A549 (cell line): ENCODE measurements around the gene CILP2. TPM values are rescaled to one million over a fixed set of nuclear protein-coding genes. Genes with fewer than 3 reads are reported as not detected.
A peak's percentile ranks its signal among the peaks of the same experiment; 100 is the strongest.

Experiments used
- ATAC-seq, 2 experiments: fragments of 200-7000 bp in 1 of 2; fragments of >200 bp in 1 of 2; cut with Nextera tagmentation in 1 of 2; cut with Tn5 transposase in 1 of 2; 3 replicates each; pipeline versions ENCODE4 v1.8.0 to v1.9.1; 2018 to 2020; ENCODE audit warnings: mild to moderate bottlenecking in 1 of 2, moderate library complexity in 1 of 2
- CTCF ChIA-PET: fragments of 300-600 bp; sonication (Branson Sonifier 250); formaldehyde crosslinking; extraction: SDS; loops from one replicate; lab custom pipeline; 2021; ENCODE audit warnings: antibody characterized with exemption, inconsistent platforms; lab: Yijun Ruan, JAX
- POLR2A ChIA-PET: fragments of 350-600 bp; formaldehyde crosslinking; extraction: SDS; loops from one replicate; lab custom pipeline; 2021; ENCODE audit warnings: antibody characterized with exemption, inconsistent platforms; lab: Yijun Ruan, JAX
- DNase-seq, 2 experiments: peaks; one replicate each; pipeline versions ENCODE4 v3.0.0 to v3.0.0-alpha.2; 2011 to 2016; ENCODE audit warnings: low read depth in 1 of 2, low spot score in 1 of 2
- FAIRE-seq: peaks from 2 replicates; lab custom pipeline; 2011; peaks lifted over from hg19 to GRCh38; lab: Jason Lieb, UNC
- H3K27ac ChIP-seq, 2 experiments: fragments of >200 bp; sonication (Bioruptor Twin); formaldehyde crosslinking; 3 replicates each; pipeline ENCODE4 v1.5.1; 2016 to 2017
- H3K4me1 ChIP-seq: fragments of >200 bp; sonication (Bioruptor Twin); formaldehyde crosslinking; 3 replicates; pipeline ENCODE4 v1.6.1; 2016
- H3K4me2 ChIP-seq: fragments of >200 bp; sonication (Bioruptor Twin); formaldehyde crosslinking; 3 replicates; pipeline ENCODE4 v1.6.1; 2016
- H3K4me3 ChIP-seq: fragments of >200 bp; sonication (Bioruptor Twin); formaldehyde crosslinking; 3 replicates; pipeline ENCODE4 v1.5.1; 2016
- H3K9me3 ChIP-seq: fragments of >200 bp; sonication (Bioruptor Twin); formaldehyde crosslinking; 3 replicates; pipeline ENCODE4 v1.6.1; 2016
- CEBPB ChIP-seq, 2 experiments: fragments of >200 bp in 1 of 2; sonication (Bioruptor Twin) in 1 of 2; formaldehyde crosslinking in 1 of 2; IDR thresholded peaks; 2 replicates each; pipeline ENCODE4 v1.6.1; 2012 to 2016
- CTCF ChIP-seq: fragments of >200 bp; sonication (Bioruptor Twin); formaldehyde crosslinking; IDR thresholded peaks from 3 replicates; pipeline ENCODE4 v1.5.1; 2016
- E2F6 ChIP-seq: IDR thresholded peaks from 2 replicates; pipeline ENCODE4 v1.6.1; 2012; ENCODE audit warnings: low read depth, borderline replicate concordance
- EHF ChIP-seq: fragments of 250-450 bp; sonication (Bioruptor Pico); IDR thresholded peaks from 2 replicates; pipeline ENCODE4 v1.5.0; 2020; ENCODE audit warnings: mild to moderate bottlenecking
- EP300 ChIP-seq, 2 experiments: fragments of >200 bp; sonication (Bioruptor Twin); formaldehyde crosslinking; IDR thresholded peaks; 2 replicates in 1 of 2; 3 replicates in 1 of 2; pipeline ENCODE4 v1.6.1; 2016 to 2017
- ESRRA ChIP-seq: fragments of 150-350 bp; IDR thresholded peaks from 2 replicates; pipeline ENCODE4 v1.6.1; 2014; ENCODE audit warnings: mild to moderate bottlenecking, low read length, borderline replicate concordance
- HMGXB4 ChIP-seq: fragments of 250-450 bp; sonication (Bioruptor Pico); IDR thresholded peaks from 2 replicates; pipeline ENCODE4 v1.5.0; 2021; ENCODE audit warnings: mild to moderate bottlenecking, moderate library complexity, borderline replicate concordance
- JUN ChIP-seq, 2 experiments: fragments of >200 bp; sonication (Bioruptor Twin); formaldehyde crosslinking; IDR thresholded peaks; 2 replicates in 1 of 2; 3 replicates in 1 of 2; pipeline ENCODE4 v1.6.1; 2016 to 2017
- KDM1A ChIP-seq: fragments of 200-600 bp; sonication (generic); IDR thresholded peaks from 2 replicates; pipeline ENCODE4 v1.6.1; 2016; ENCODE audit warnings: low read depth, mild to moderate bottlenecking
- MAFK ChIP-seq: fragments of 450-650 bp; IDR thresholded peaks from 2 replicates; pipeline ENCODE4 v1.6.1; 2014; ENCODE audit not compliant: partially characterized antibody
- MAX ChIP-seq: IDR thresholded peaks from 2 replicates; pipeline ENCODE4 v1.6.1; 2012
- NFE2L2 ChIP-seq: fragments of 150-350 bp; conservative IDR thresholded peaks from 2 replicates; pipeline ENCODE4 v1.6.1; 2014; ENCODE audit warnings: low read length
- PHF8 ChIP-seq: fragments of 200-600 bp; sonication (generic); IDR thresholded peaks from 2 replicates; pipeline ENCODE4 v1.6.1; 2016; ENCODE audit warnings: low read depth, mild to moderate bottlenecking, antibody characterized with exemption, moderate library complexity, borderline replicate concordance
- POLR2A ChIP-seq: IDR thresholded peaks from 2 replicates; pipeline ENCODE4 v1.6.1; 2012; ENCODE audit warnings: mild to moderate bottlenecking, low read length
- POLR2AphosphoS2 ChIP-seq: conservative IDR thresholded peaks from 2 replicates; pipeline ENCODE4 v1.6.1; 2012; ENCODE audit warnings: low read length, improper control_type of control experiment, inconsistent platforms
- RCOR1 ChIP-seq: fragments of 150-350 bp; IDR thresholded peaks from 2 replicates; pipeline ENCODE4 v1.6.1; 2014; ENCODE audit warnings: antibody characterized with exemption, low read length, low read depth
- REST ChIP-seq: fragments of 200-600 bp; sonication (generic); IDR thresholded peaks from 2 replicates; pipeline ENCODE4 v1.6.1; 2016; ENCODE audit warnings: antibody characterized with exemption, mild to moderate bottlenecking, moderate library complexity
- USF2 ChIP-seq: fragments of 450-650 bp; IDR thresholded peaks from 2 replicates; pipeline ENCODE4 v1.6.1; 2014; ENCODE audit warnings: antibody characterized with exemption
- WGBS: methylation state at CpG from one replicate; pipeline ENCODE4 v1.1.6; 2017; ENCODE audit errors: missing lambda C conversion rate; 5-methylcytosine and 5-hydroxymethylcytosine counted together
- polyA plus RNA-seq, 4 experiments: library from polyadenylated mRNA; depleted of rRNA in 3 of 4; stranded (reverse); fragments of >200 nt; fragmentation: RNase III in 1 of 4; extraction: RNeasy Plus Mini Kit Qiagen cat#74134 plus additional on column Dnase treatment in 1 of 4; gene quantifications; 2 replicates in 3 of 4; 3 replicates in 1 of 4; pipeline ENCODE4 v1.2.3, GENCODE V29; 2011 to 2017

Gene CILP2
- polyA plus RNA-seq, 2 of the 4 experiments (the other 2 are of a cell fraction), result 0.17 TPM

- no peak for DNase-seq
- no peak overlapping the region for H3K4me3 ChIP-seq
- no peak overlapping the region for H3K27ac ChIP-seq
- 91% methylated on average over 5 of the region's 17 CpGs for WGBS
- peak; percentile 26 to 54; a peak in 2 of 6 replicates for ATAC-seq
- CTCF ChIA-PET, result interaction anchor here (0.5 to 1.2 kb wide), 3 partner anchors 8 to 802 kb away, joined by 3 to 4 read pairs (median 3); no protein-coding TSS in a partner anchor
- H3K4me1 ChIP-seq, result no peaks in the 10 kb centered on the region
- no peak for FAIRE-seq
- POLR2A ChIA-PET, result no interaction called here
- no peaks in the 10 kb centered on the region for H3K9me3 ChIP-seq
- H3K4me2 ChIP-seq, result no peak overlapping the region
- TF ChIP-seq EP300 (IDR thresholded peaks at IDR 0.05), result no peak
- TF ChIP-seq MAX, result no peak
- TF ChIP-seq POLR2AphosphoS2, result no peak
- TF ChIP-seq JUN (IDR thresholded peaks at IDR 0.05), result no peak
- no peak for TF ChIP-seq POLR2A
These were observed 24.7 kb downstream of the CILP2 start for GRCh38 chr19:19562665-19563347.

GRCh38 chr19:19563348-19563848 is 25.3 kb downstream of the CILP2 start:
- Histone ChIP-seq H3K4me3 (no peak overlapping the region), H3K4me2 (no peak overlapping the region), H3K9me3 (no peaks in the 10 kb centered on the region), H3K4me1 (no peaks in the 10 kb centered on the region), H3K27ac (no peak overlapping the region)
- FAIRE-seq (no peak), DNase-seq (no peak), ATAC-seq (no peak)
- WGBS, result 97% methylated on average over 12 of the region's 17 CpGs
- TF ChIP-seq CEBPB (IDR thresholded peaks at IDR 0.05), result no peak
- no peak for TF ChIP-seq KDM1A
- TF ChIP-seq ESRRA, result no peak
- TF ChIP-seq CTCF, result no peak
- no peak for TF ChIP-seq E2F6
- TF ChIP-seq PHF8, result no peak
- TF ChIP-seq MAFK, result no peak
- no peak for TF ChIP-seq RCOR1
- no peak for TF ChIP-seq EHF (CRISPR knock-in tag)
- TF ChIP-seq POLR2AphosphoS2, result no peak
- TF ChIP-seq NFE2L2, result no peak
- TF ChIP-seq HMGXB4 (CRISPR knock-in tag), result no peak
- TF ChIP-seq USF2, result no peak
- no peak for TF ChIP-seq REST
- POLR2A ChIA-PET, result no interaction called here
- CTCF ChIA-PET, result interaction anchor here (0.8 kb wide), 1 partner anchor 9 kb away, joined by 4 read pairs; no protein-coding TSS in a partner anchor
